Right renal cortex interstitium (tissue), 3 donors: ENCODE measurements around the gene KLF13. TPM values are rescaled to one million over a fixed set of nuclear protein-coding genes. Genes with fewer than 3 reads are reported as not detected.

Source experiments
- DNase-seq, 3 donors: peaks; one replicate each; pipeline ENCODE4 v3.0.0-alpha.2; 2013; ENCODE audit warnings: low read depth in 3 of 3, low spot score in 2 of 3
- polyA plus RNA-seq, 3 donors: library from polyadenylated mRNA; unstranded; fragments of 120-200 nt; gene quantifications; one replicate each; pipeline ENCODE4 v1.2.1, GENCODE V29; 2013; ENCODE audit not compliant: insufficient read length in 3 of 3

KLF13 gene
- 10 to 100 TPM; 68.1 to 72.8 (median 72.0) TPM for polyA plus RNA-seq

DNA sequence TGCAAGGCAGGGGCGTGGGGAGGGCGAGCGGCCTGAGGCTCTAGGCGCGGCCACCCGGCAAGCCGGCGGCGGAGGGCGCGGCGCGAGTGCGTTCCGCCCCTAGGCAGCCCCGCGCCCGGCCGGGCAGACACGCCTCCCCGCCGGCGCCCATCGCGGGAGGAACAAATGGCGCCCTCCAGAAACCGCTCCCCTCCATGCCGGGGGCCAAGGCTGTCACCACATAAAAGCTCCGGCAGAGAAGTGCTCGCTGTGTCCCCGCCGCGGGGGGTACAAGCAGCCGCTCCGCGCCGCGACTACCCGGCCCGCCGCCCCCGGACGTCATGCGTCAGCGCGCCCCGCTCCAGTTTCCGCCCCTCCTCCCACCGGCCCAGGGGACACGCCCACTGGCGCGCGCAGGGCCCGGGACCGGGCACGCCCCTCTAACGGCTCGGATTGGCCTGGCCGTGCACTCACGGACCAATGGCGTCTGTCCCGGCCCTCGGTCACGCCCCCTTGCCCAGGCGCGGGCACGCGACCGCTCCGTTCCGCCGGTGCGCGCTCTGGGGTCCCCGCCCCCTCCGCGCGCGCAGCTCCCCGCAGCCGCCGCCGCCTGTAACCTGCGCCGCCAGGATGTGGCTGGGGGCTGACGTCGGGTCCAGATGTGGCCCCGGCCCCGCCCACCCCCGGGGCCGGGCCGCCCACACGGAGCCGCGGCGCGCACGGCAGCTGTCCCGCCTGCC lies at the start of gene KLF13:
Gene KLF13 (plus strand): TSS at position 680 of the 719 bp plus-strand sequence. CDS start 378 bp downstream, outside the sequence.
- peak; percentile 89 to 94 (median 93) for DNase-seq

DNA sequence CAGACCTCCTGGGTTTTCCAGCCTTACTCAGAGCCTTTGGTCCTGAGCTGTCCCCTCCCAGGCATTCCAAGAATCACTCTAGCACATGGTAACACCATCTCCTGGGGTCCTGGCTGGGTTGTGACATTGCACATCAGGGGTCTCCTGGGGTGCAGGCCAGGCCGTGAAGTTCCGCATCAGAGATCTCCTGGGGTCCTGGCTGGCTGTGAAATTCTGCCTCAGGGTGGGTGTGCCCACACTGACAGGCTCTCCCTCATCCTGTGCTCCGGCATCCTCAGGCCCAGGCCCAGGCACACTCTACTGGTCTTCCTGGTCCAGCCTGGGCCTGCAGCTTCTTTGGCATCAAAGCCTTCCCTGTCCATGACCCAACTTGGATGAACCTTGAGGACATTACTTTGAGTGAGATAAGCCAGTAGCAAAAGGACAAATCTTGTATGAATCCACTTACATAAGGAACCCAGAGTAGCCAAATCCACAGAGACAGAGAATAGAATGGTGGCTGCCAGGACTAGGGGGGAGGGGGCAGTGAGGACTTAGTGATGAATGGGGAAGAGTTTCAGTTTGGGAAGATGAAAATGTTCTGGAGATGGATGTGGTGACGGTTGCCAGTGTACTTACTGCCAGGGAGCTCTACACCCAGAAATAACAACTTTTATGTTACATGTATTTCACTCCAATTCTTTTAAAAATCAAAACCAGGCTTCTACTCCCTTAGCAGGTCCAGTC lies 49.1 kb upstream of the KLF13 start:
- no peak for DNase-seq

DNA sequence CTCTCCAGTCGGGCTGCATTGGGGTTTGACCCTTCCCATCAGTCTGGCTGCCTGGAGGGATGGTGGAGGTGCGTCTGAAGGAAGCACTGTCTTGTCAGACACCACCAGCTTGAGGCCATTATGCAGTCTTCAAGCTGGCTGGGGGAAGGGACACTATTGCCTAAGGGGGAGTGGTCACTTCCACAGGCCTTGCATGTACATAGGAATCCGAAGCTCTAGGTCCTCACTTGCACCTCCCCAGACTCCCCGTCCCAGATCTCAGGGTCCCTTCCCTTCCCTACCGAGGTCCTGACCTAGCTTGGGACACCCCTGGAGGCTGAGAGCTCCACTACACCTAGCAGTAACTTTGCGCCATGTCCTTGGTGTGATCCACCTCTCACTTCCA lies 48.6 kb upstream of the KLF13 start:
- no peak for DNase-seq

DNA sequence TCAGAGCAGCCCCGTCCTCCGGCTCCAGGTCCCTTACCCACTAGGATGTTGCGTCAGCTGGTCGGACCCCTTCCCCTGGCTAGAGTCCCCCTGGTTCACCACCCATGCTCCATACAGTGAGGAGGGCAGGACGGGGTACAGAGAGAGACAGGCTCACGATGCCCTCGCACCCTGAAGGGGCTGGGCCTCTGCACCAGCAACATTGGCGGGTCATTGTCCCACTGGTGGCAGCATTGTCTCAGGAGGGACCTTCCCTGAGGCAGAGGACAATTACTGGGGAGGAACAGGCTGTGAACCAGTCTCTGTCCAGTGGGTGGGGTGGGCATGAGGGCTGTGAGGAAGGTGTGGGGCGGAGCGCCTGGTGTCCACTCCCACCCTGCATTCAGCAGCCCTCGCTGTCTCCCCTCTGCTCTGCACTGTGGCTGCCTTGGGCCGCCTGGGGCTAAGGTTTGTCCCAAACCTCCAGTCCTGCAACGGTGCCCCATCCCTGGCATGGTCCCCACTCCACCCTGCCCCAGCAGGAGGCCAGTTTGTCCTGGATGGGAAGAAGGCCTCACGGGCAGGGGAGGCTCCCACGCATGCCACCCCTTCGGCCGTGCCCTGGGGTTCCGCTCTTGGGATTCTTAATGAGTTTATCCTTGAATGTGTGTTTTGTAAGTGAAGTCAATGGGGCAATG lies 48.0 kb upstream of the KLF13 start:
- no peak for DNase-seq

DNA sequence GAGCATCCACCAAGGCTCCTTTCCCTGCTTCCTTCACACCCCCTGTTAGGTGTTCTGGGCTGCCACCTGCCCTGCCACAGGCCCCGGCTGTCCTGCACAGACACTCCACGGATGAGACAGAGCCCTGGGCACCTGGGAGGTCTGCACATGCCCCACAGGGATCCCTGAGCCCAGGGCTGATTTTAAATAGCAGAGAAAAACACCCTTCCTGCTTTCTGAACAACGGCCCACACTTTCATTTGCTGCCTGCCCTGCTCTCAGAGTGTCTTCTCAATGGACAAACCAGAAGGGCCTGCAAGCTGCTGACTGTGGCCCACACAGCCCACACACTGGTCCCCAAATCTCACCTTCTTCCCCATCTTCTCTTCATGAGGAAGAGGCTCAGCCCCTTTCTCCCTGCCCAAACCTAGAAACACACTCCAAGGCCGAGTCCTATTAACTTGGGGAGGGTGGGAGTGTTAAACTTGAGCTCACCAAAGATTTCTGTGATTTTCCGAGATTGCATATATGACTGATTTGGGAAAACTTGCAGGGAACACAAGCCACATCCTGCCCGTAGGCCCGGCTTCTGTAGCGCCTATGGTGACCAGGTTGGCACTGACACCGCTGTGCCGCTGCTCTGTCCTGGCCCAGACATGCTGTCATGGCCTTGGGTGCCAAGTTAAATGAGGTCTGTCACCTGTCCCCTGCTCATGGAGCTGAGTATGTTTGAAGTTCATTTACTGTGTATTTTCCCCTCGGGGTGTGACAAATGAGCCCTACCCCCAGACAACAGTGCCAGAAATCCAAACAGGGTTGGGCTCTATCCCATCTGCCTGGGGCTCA lies 47.2 kb upstream of the KLF13 start:
- DNase-seq: no peak

DNA sequence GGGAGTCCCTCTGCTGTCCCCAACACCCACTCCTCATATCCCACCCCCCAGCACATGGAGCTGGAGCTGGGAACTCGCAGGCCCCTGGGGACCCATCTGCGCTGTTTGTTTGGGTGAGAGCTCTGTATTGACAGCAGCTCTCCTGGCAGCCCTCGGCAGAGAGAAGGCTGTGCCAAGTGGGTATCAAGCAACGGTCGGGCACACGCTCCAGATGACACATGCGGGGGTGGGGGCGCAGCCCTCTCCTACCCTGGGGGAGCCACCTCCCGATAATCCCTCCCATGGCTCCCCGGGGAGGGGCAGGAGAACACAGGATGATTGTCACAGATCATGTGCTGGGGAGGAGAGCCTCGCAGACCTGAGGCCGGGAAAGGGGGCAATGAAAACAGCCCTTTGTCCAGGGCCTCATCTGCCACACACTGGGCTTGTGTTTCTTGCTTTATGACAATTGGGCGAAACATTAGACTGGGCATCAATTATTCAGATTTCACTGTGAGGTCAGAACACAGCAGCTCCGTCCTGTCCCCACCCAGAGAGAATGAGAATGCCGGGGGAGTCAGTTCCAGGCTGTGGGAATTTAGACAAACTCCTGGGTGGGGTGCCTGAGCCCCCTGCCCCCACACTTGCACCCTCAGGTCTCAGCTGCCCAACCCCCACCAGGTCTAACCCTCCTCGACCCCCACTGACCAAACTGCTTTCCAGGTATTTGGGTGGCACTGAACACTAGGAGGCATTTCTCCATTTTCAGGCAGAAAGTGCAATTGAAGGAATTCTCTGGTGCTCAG lies 46.4 kb upstream of the KLF13 start:
- no peak for DNase-seq

DNA sequence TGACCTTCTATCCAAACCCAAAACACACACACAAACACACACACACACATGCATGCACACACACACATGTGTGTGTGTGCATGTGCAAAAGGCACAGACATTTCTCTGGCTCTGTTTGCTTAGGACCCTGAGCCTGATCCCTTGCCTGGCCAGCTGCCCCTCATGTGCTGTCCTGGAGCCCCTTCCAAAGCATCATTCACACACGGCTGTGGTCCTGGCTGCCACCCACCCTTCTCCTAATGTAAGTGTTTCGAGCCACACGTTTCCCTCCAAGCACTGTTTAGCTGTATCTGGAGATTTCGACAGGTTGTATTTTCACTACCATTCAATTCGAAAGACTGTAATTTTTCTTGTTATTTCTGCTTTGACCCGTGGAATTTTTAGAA lies 45.8 kb upstream of the KLF13 start:
- no peak for DNase-seq

DNA sequence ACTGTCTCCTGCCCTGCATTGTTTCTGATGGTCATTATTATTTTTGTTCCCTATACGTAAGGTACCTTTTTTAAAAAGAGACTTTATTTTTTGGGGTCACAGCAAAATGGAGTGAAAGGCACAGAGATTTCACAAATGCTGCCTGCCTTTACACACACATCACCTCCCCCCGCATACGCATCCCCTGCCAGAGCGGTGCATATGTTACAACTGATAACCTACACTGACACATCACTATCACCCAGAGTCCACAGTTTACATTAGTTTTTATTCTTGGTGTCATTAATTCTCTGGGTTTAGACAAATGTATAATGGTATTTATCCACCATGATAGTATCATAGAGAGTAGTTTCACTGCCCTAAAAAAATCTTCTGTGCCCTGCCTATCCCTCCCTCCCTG lies 43.6 kb upstream of the KLF13 start:
- no peak for DNase-seq

DNA sequence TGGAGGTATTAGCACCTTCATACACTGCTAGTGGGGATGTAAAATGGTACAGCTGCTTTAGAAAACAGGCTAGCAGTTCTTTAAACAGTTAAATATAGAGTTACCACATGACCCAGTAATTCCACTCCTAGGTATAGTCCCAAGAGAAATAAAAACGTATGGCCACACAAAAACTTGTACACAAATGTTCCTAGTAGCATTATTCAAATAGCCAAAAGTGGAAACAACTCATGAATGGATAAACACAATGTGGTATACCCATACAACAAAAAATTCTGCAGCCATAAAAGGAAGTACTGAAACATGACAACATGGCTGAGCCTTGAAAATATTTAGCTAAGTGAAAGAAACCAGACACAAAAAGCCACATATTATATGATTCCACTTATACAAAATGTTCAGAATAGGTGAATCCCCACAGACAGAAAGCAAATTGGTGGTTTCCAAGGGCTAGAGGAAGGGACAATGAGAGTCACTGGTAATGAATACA lies 40.8 kb upstream of the KLF13 start:
- no peak for DNase-seq

DNA sequence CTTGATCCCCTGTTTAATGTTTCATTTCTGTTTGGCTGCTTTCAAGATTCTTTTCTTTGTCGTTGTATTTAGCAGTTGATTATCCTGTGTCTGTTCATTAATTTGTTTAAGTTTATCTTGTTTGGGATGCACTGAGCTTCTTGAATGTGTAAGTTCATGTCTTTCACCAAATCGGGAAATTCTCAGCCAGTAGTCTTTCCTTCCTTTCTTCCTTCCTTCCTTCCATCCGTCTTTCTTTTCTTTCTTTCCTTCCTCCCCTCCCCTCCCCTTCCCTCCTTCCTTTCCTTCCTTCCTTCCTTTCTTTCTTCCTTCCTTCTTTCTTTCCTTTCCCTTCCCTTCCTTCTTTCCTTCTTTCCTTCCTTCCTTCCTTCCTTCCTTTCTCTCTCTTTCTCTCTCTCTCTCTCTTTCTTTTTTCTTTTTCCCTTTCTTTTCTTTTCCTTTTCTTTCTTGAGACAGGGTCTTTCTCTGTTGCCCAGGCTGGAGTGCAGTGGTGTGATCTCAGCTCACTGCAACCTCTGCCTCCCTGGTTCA lies 35.5 kb upstream of the KLF13 start:
- DNase-seq: no peak

DNA sequence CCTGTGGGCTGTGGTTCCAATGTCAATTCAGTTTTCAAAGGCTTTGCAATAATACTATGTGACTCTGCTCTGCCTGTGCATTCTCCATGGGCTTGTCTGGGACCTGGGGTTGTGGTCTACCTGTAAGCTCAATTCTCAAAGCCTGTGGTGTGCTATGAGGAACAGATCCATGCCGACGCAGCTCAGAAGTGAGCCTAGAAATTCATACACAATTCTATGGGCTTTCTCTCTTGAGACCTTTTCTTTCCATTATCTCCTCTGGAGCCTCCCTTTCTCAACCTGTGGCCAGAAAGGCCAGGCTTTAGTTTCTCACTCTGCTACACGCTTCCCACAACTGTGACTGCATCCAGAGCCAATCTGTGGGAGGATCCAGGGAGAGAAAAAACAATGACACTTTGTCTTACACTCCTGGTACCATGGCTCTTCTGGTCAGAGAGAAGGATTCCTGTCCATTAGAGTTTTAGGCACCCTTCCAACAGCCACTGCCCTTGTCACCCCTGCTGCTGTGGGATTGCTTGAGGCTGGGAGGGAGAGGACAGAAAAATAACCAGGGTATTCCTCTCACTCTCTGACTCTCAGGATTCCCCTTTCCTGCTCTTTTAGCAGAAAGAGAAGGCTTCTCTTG lies 34.1 kb upstream of the KLF13 start:
- no peak for DNase-seq

DNA sequence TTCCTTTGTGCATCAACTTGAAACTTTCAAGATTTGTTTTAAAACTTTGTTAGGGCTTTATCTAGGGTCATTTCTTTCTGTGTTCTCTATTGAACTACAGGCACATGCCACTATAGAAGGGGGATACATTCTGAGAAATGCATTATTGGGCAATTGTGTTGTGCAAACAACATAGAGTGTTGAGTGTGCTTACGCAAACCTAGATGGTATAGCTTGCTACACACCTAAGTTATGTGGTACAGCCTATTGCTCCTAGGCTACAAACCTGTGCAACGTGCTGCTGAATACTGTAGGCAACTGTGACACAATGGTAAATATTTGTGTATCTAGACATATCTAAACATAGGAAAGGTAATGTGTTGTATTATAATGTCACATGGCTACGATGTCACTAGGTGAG lies 33.0 kb upstream of the KLF13 start:
- no peak for DNase-seq

DNA sequence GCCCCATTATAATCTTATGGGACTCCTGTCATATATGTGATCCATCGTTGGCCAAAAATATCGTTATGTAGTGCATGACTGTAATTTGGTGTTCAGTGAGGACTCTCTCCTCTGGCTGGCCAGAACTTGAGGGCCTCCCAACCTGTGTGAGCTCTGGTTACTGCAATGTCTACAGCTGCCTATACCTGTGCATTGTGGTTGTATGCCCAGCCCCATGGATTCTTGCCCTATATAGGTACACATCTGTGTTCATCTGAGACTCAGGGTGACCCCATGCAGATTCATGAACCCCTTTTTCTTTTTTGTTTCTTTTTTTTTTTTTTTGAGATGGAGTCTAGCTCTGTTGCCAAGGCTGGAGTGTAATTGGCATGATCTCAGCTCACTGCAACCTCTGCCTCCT lies 32.6 kb upstream of the KLF13 start:
- no peak for DNase-seq

DNA sequence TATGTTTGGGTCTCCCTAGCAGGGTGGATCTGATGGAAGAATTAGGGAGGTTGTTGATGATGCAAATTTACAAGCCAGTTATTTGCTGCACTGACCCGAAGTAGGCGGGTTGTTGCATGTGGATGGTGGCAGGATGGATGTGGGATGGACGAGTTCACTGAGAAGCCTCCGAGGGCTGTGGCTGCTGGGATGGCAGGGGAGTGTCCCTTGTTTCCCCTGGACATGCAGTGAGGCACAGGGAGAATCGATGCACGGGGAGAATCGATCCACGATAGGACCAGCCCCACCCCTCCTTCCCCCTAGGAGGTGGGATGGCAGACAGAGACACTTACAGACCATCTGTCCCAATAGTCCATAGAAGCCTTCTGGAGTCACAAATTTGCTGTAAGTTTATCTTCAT lies 31.0 kb upstream of the KLF13 start:
- DNase-seq: no peak

DNA sequence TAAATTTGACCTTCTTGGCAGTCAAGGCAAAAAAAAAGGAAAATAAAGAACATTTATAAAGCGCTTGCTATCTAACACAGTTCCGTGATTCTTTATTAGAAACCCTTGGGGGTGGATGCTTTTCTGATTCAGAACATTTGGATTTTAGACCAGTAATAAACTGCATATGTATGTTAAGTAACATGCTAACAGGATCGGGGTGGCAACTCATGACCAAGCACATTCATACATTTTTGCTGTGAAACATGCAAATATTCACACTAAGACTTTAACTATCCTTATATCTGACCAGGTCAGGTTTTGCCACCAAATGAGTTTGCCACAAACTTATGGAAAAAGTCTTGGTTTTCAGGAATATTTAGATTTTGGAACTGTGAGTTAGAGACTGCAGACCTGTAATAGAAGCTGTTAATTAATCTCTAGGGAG lies 30.4 kb upstream of the KLF13 start:
- no peak for DNase-seq

DNA sequence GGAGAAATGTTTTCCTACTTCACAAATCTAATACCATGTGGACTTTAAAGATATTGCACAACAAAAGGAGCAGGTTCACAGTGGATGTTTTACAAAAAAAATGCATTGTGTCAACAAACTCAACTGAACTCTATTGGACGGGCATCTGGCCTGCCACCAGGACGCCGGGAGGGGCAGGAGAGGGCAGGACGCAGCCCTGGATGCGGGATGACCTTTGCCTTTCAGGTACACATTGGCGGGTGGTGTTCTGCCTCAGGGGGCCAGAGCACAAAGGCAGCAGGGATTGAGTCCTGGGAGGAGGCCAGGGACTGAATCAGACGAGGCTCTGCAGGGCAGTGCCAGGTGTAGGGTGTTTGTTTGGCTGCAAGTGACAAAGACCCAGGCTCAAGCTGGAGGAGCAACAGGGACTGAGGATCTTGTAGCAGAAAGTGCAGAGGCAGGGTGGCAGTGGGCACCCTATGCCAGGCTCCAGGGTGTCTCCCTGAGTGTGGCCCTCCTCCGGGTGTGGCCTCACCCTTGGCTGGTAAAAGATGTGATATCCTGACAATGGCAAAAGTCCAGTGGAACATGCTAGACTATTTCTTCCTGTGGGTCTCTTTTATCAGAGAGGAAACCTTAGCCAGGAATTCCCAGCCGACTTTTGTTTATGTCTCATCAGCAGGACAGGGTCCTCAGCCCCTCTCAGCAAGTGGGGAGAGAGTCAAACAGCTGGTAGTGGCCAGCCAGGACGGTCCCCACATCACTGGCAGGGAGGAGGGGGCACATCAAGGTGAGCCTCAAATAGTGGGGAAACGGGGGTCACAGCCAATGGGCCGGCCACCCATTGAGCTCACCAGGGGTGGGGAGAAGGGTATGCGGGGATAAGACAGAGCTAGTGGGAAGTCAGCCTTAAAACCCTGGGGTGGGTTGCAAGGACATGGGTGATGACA lies 29.7 kb upstream of the KLF13 start:
- no peak for DNase-seq

DNA sequence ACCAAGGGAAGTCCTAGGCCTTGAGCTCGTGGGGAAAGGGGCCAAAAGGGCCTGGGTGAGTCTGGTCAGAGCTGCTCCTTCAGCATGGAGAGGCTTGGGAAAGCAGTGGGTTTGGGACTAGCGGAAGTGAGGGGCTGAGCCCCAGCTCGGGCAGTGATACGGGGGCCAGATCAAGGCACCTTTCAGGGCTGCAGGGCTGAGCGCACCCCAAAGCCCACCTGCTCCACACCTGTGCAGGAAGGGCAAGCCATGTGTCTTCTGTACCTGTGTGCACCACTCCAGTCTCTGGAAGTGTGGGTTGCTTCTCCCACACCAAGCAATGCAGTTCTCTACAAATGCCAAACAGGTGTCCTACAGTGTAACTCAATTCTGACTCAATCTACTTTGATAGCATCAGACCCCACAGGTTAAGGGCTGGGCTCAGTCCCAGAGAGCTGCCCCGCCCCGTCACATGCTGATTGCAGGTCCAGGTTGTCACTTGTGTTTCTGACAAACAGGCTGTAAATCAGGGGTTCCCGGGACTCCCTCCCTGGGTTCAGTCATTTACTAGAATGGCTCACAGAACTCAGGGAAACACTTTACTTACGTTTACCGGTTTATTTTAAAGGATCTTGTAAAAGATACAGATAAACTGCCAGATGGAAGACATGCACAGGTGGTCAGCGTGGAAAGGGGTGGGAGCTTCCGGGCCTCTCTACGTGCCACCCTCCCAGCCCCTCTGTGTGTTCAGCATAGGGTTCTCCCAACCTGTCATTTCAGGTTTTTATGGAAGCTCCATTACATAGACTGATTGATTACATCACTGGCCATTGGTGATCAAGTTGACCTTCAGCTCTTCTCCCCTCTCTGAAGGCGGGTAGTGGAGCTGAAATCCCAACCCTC lies 28.8 kb upstream of the KLF13 start:
- DNase-seq: no peak
